Spleen (tissue), 7 donors: Measurements from ENCODE around the gene USP16.

Experiments
- POLR2AphosphoS5 ChIP-seq, 3 donors: sonication (generic); formaldehyde crosslinking; IDR thresholded peaks; one replicate each; pipeline ENCODE4 v1.5.1; 2017; ENCODE audit warnings: antibody characterized with exemption in 3 of 3
- TF ChIP-seq, protein P1 (sequence below), 11 experiments: fragments of 200-600 bp in 7 of 11; fragments of 450-650 bp in 4 of 11; sonication (generic) in 4 of 11; IDR thresholded peaks in 8 of 11; conservative IDR thresholded peaks in 3 of 11; 1 replicate in 7 of 11; 2 replicates in 4 of 11; pipeline versions ENCODE4 v1.4.0 to v1.8.0; 2016 to 2021; ENCODE audit warnings: antibody characterized with exemption in 11 of 11, inconsistent platforms in 4 of 11, mild to moderate bottlenecking in 1 of 11
- donor health status: DM: no; HTN: no; CAD: no; lungs with moderate emphysema.
- donor health status: DM: no; HTN: no; CAD: no.
- donor health status: DM: no; HTN: no; CAD: no.

DNA sequence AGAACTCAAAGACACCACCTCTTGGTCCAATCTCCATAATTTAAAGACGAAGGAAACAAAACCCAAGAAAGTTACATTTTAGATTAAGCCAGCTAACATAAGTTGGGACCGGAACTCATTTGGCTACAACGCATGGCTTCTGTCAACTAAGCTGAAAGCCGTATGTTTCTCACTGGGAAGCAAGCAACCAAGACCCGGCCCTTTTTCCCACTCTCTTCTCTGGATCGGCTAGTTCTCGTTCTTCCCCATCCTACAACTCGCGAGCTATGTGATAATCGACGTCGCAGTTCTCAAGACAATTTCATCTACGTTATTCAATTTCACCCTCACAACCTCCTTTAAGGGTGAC, 48.4 kb downstream of the USP16 start:
- TF ChIP-seq, protein P1, sequence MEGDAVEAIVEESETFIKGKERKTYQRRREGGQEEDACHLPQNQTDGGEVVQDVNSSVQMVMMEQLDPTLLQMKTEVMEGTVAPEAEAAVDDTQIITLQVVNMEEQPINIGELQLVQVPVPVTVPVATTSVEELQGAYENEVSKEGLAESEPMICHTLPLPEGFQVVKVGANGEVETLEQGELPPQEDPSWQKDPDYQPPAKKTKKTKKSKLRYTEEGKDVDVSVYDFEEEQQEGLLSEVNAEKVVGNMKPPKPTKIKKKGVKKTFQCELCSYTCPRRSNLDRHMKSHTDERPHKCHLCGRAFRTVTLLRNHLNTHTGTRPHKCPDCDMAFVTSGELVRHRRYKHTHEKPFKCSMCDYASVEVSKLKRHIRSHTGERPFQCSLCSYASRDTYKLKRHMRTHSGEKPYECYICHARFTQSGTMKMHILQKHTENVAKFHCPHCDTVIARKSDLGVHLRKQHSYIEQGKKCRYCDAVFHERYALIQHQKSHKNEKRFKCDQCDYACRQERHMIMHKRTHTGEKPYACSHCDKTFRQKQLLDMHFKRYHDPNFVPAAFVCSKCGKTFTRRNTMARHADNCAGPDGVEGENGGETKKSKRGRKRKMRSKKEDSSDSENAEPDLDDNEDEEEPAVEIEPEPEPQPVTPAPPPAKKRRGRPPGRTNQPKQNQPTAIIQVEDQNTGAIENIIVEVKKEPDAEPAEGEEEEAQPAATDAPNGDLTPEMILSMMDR (IDR thresholded peaks at IDR 0.05 in 8 of 11, conservative IDR thresholded peaks at IDR 0.05 in 3 of 11) = no peak
- TF ChIP-seq POLR2AphosphoS5 (IDR thresholded peaks at IDR 0.05) = no peak
